WTC11 (cell line): ENCODE data around the gene ADAM33. TPM values are rescaled to one million over a fixed set of nuclear protein-coding genes. Genes with fewer than 3 reads are reported as not detected.

Source experiments
- ATAC-seq: fragments of 200-7000 bp; cut with Tn5 transposase; 2 replicates; pipeline ENCODE4 v1.10.0; 2021; ENCODE audit warnings: mild to moderate bottlenecking, moderate library complexity
- CTCF ChIA-PET: fragments of 300-600 bp; sonication (Branson Sonifier 250); formaldehyde crosslinking; loops from one replicate; lab custom pipeline; 2021; ENCODE audit warnings: antibody characterized with exemption; lab: Charles Lee
- POLR2A ChIA-PET: fragments of 350-600 bp; sonication (Branson Sonifier 250); formaldehyde crosslinking; loops from one replicate; lab custom pipeline; 2021; ENCODE audit warnings: antibody characterized with exemption; lab: Charles Lee
- DNase-seq: peaks from one replicate; pipeline ENCODE4 v3.0.0; 2021; ENCODE audit warnings: low spot score
- H3K27ac Mint-ChIP-seq: 2 replicates; pipeline ENCODE4 v1.8.0; 2021; ENCODE audit warnings: mixed read lengths
- H3K27me3 Mint-ChIP-seq: 2 replicates; pipeline ENCODE4 v1.8.0; 2021; ENCODE audit warnings: low read depth, mild to moderate bottlenecking, moderate library complexity, mixed read lengths
- H3K36me3 Mint-ChIP-seq: 2 replicates; pipeline ENCODE4 v1.8.0; 2021; ENCODE audit warnings: mixed read lengths
- H3K4me1 Mint-ChIP-seq: 2 replicates; pipeline ENCODE4 v1.8.0; 2022; ENCODE audit warnings: mixed read lengths
- H3K4me3 Mint-ChIP-seq: 2 replicates; pipeline ENCODE4 v1.8.0; 2021; ENCODE audit warnings: mild to moderate bottlenecking, moderate library complexity, mixed read lengths
- H3K9me3 Mint-ChIP-seq: 2 replicates; pipeline ENCODE4 v1.8.0; 2021; ENCODE audit warnings: mixed read lengths
- AR ChIP-seq: fragments of 250-450 bp; sonication (Bioruptor Pico); IDR thresholded peaks from 2 replicates; pipeline ENCODE4 v1.9.0; 2021; ENCODE audit warnings: mild to moderate bottlenecking
- ATF2 ChIP-seq: sonication (generic); formaldehyde crosslinking; IDR thresholded peaks from 2 replicates; pipeline ENCODE4 v1.8.1; 2022; ENCODE audit warnings: low read depth, missing genetic modification reagents, borderline replicate concordance
- CTCF ChIP-seq: fragments of 200-600 bp; IDR thresholded peaks from 2 replicates; pipeline ENCODE4 v1.8.0; 2022; ENCODE audit warnings: antibody characterized with exemption
- ELF4 ChIP-seq: sonication (generic); formaldehyde crosslinking; IDR thresholded peaks from 2 replicates; pipeline ENCODE4 v1.8.1; 2022; ENCODE audit warnings: low read depth, mild to moderate bottlenecking, moderate library complexity, missing genetic modification reagents
- EMX1 ChIP-seq: fragments of 250-450 bp; sonication (Bioruptor Pico); IDR thresholded peaks from 2 replicates; pipeline ENCODE4 v1.8.0; 2021; ENCODE audit warnings: mild to moderate bottlenecking
- ETV6 ChIP-seq: sonication (generic); formaldehyde crosslinking; IDR thresholded peaks from 2 replicates; pipeline ENCODE4 v1.8.1; 2022; ENCODE audit warnings: mild to moderate bottlenecking, missing genetic modification reagents
- GTF2I ChIP-seq: fragments of 250-450 bp; sonication (Bioruptor Pico); conservative IDR thresholded peaks from 2 replicates; pipeline ENCODE4 v1.4.0; 2021; ENCODE audit warnings: mild to moderate bottlenecking
- IRF2 ChIP-seq: sonication (generic); formaldehyde crosslinking; IDR thresholded peaks from 2 replicates; pipeline ENCODE4 v1.8.0; 2022; ENCODE audit warnings: low read depth, missing genetic modification reagents, borderline replicate concordance
- JAZF1 ChIP-seq: fragments of 250-450 bp; sonication (Bioruptor Pico); IDR thresholded peaks from 2 replicates; pipeline ENCODE4 v1.9.0; 2021; ENCODE audit warnings: moderate library complexity, mild to moderate bottlenecking, inconsistent platforms
- NR3C1 ChIP-seq: sonication (generic); formaldehyde crosslinking; conservative IDR thresholded peaks from 2 replicates; pipeline ENCODE4 v1.8.1; 2023; ENCODE audit warnings: low read depth, mild to moderate bottlenecking, missing genetic modification reagents
- OVOL2 ChIP-seq: fragments of 250-450 bp; sonication (Bioruptor Pico); IDR thresholded peaks from 2 replicates; pipeline ENCODE4 v1.9.0; 2021; ENCODE audit warnings: mild to moderate bottlenecking, borderline replicate concordance
- PREB ChIP-seq: sonication (generic); formaldehyde crosslinking; IDR thresholded peaks from 2 replicates; pipeline ENCODE4 v1.8.1; 2022; ENCODE audit warnings: mild to moderate bottlenecking, missing genetic modification reagents, moderate library complexity, borderline replicate concordance
- PRRX2 ChIP-seq: fragments of 250-450 bp; sonication (Bioruptor Pico); IDR thresholded peaks from 2 replicates; pipeline ENCODE4 v1.8.0; 2021; ENCODE audit warnings: mild to moderate bottlenecking
- SOX15 ChIP-seq: fragments of 250-450 bp; sonication (Bioruptor Pico); IDR thresholded peaks from 2 replicates; pipeline ENCODE4 v1.9.0; 2021; ENCODE audit warnings: mild to moderate bottlenecking
- SP1 ChIP-seq: sonication (generic); formaldehyde crosslinking; conservative IDR thresholded peaks from 2 replicates; pipeline ENCODE4 v1.8.1; 2022; ENCODE audit warnings: missing genetic modification reagents
- TCF7 ChIP-seq: sonication (generic); formaldehyde crosslinking; IDR thresholded peaks from 2 replicates; pipeline ENCODE4 v1.8.0; 2022; ENCODE audit warnings: mild to moderate bottlenecking, low read depth, missing genetic modification reagents, moderate library complexity
- USF1 ChIP-seq: sonication (generic); formaldehyde crosslinking; IDR thresholded peaks from 2 replicates; pipeline ENCODE4 v1.8.0; 2022; ENCODE audit warnings: mild to moderate bottlenecking, missing genetic modification reagents
- USF2 ChIP-seq: sonication (generic); formaldehyde crosslinking; IDR thresholded peaks from 2 replicates; pipeline ENCODE4 v1.8.1; 2023; ENCODE audit warnings: mild to moderate bottlenecking, missing genetic modification reagents, moderate library complexity
- ZBTB43 ChIP-seq: sonication (generic); formaldehyde crosslinking; IDR thresholded peaks from 2 replicates; pipeline ENCODE4 v1.8.1; 2023; ENCODE audit warnings: mild to moderate bottlenecking, missing genetic modification reagents
- ZNF121 ChIP-seq: sonication (generic); formaldehyde crosslinking; IDR thresholded peaks from 2 replicates; pipeline ENCODE4 v1.8.0; 2023; ENCODE audit warnings: missing genetic modification reagents
- ZNF232 ChIP-seq: sonication (generic); formaldehyde crosslinking; IDR thresholded peaks from 2 replicates; pipeline ENCODE4 v1.8.0; 2022; ENCODE audit warnings: mild to moderate bottlenecking, missing genetic modification reagents
- ZNF263 ChIP-seq: sonication (generic); formaldehyde crosslinking; IDR thresholded peaks from 2 replicates; pipeline ENCODE4 v1.8.1; 2022; ENCODE audit warnings: low read depth, mild to moderate bottlenecking, moderate library complexity, missing genetic modification reagents
- ZNF671 ChIP-seq: fragments of 250-450 bp; sonication (Bioruptor Pico); IDR thresholded peaks from 2 replicates; pipeline ENCODE4 v1.8.0; 2021; ENCODE audit warnings: mild to moderate bottlenecking
- total RNA-seq: library from RNA; stranded (reverse); gene quantifications from 3 replicates; pipeline ENCODE4 v1.2.3, GENCODE V29; 2021

The ADAM33 gene
- total RNA-seq, 1 experiment from 2014 or later, result 5.3 TPM

- TF ChIP-seq AR (CRISPR knock-in tag), result no peak
- no peak for TF ChIP-seq CTCF
- no peak for TF ChIP-seq ZBTB43 (CRISPR knock-in tag)
- TF ChIP-seq SOX15 (CRISPR knock-in tag), result no peak
- no peak for TF ChIP-seq PREB (CRISPR knock-in tag)
- no peak for TF ChIP-seq ZNF263
- no peak for TF ChIP-seq GTF2I (CRISPR knock-in tag)
- TF ChIP-seq TCF7 (CRISPR knock-in tag), result no peak
These were observed 17.2 kb upstream of the ADAM33 start (continued) for GRCh38 chr20:3699037-3699436.

- ATAC-seq, result no peak
- POLR2A ChIA-PET, result no interaction called here
- DNase-seq, result no peak
These were observed 16.8 kb upstream of the ADAM33 start for GRCh38 chr20:3698591-3699001.

More at GRCh38 chr20:3698591-3699001, 16.8 kb upstream of the ADAM33 start:
- H3K36me3 Mint-ChIP-seq, result no peaks in the 10 kb centered on the region
- no peak for TF ChIP-seq SP1 (CRISPR knock-in tag)
- TF ChIP-seq ZNF232, result no peak
- TF ChIP-seq USF2 (CRISPR knock-in tag), result no peak
- TF ChIP-seq OVOL2 (CRISPR knock-in tag), result no peak
- TF ChIP-seq ETV6 (CRISPR knock-in tag), result no peak
- TF ChIP-seq ZNF671 (CRISPR knock-in tag), result no peak
- no peak for TF ChIP-seq ZNF263
- no peak for TF ChIP-seq NR3C1 (CRISPR knock-in tag)
- TF ChIP-seq IRF2 (CRISPR knock-in tag), result no peak
- no peak for TF ChIP-seq ELF4
- TF ChIP-seq JAZF1 (CRISPR knock-in tag), result no peak
- TF ChIP-seq EMX1 (CRISPR knock-in tag), result no peak
- TF ChIP-seq ZNF121 (CRISPR knock-in tag), result no peak
- no peak for TF ChIP-seq PRRX2
- no peak for TF ChIP-seq ATF2 (CRISPR knock-in tag)
- no peak for TF ChIP-seq USF1 (CRISPR knock-in tag)
- TF ChIP-seq, all 79 proteins: peak for 0
- Mint-ChIP-seq H3K4me3 (no peak overlapping the region), H3K27me3 (no peaks in the 10 kb centered on the region), H3K27ac (no peak overlapping the region), H3K9me3 (no peaks in the 10 kb centered on the region), H3K4me1 (no peaks in the 10 kb centered on the region)
- CTCF ChIA-PET, result interaction anchor here (5.5 to 8.0 kb wide), 3 partner anchors 12 to 52 kb away, joined by 46 to 70 read pairs (median 47); no protein-coding TSS in a partner anchor
